ENCODE data around the gene SERPINB13. TPM values are rescaled to one million over a fixed set of nuclear protein-coding genes. Genes with fewer than 3 reads are reported as not detected.

Gene SERPINB13
- total and polyA plus RNA-seq, 9 of the 15 experiments (the other 6 are each of a cell fraction or from before 2014, with no cell fraction given): not detected

- TF ChIP-seq REST (IDR thresholded peaks at IDR 0.05; ENCODE audit: borderline replicate concordance) (no peak), REST (CRISPR knock-in tag; IDR thresholded peaks at IDR 0.05; ENCODE audit: low read depth) (no peak), ATF6 (CRISPR knock-in tag; IDR thresholded peaks at IDR 0.05) (no peak)
These were observed 1.8 kb downstream of the SERPINB13 start (continued) for GRCh38 chr18:63588909-63589308.

All from K562 (cell line).